Trophoblast cell (in vitro differentiated cells and primary cell): ENCODE data around the gene VPS8.
"Not testable (repeated sequence)": the region's sequence is repeated elsewhere in the genome, so short reads cannot be mapped to it uniquely, and the experiment has no call there.

Experiments used
- DNase-seq, 2 donors: peaks; one replicate each; pipeline ENCODE4 v3.0.0-alpha.2; 2016
- H2AFZ ChIP-seq: 2 replicates; pipeline ENCODE4 v1.6.1; 2013; ENCODE audit warnings: low read length, moderate library complexity, mild to moderate bottlenecking; ENCODE audit not compliant: insufficient read depth, poor library complexity
- H2AK5ac ChIP-seq: 2 replicates; pipeline ENCODE4 v1.6.1; 2013; ENCODE audit warnings: mild to moderate bottlenecking, low read length
- H2BK120ac ChIP-seq: 2 replicates; pipeline ENCODE4 v1.6.1; 2013; ENCODE audit warnings: low read length, mild to moderate bottlenecking, moderate library complexity; ENCODE audit not compliant: insufficient read depth, poor library complexity
- H2BK12ac ChIP-seq: 2 replicates; pipeline ENCODE4 v1.6.1; 2013; ENCODE audit warnings: mild to moderate bottlenecking, low read length, moderate library complexity
- H2BK5ac ChIP-seq: 2 replicates; pipeline ENCODE4 v1.6.1; 2013; ENCODE audit warnings: low read length, low read depth, moderate library complexity, mild to moderate bottlenecking; ENCODE audit not compliant: poor library complexity
- H3K14ac ChIP-seq: 2 replicates; pipeline ENCODE4 v1.6.1; 2013; ENCODE audit warnings: mild to moderate bottlenecking, low read length
- H3K18ac ChIP-seq: 2 replicates; pipeline ENCODE4 v1.6.1; 2013; ENCODE audit warnings: mild to moderate bottlenecking, low read length
- H3K23ac ChIP-seq: 2 replicates; pipeline ENCODE4 v1.6.1; 2013; ENCODE audit warnings: low read length
- H3K27ac ChIP-seq: 2 replicates; pipeline ENCODE4 v1.5.1; 2013; ENCODE audit warnings: low read depth, mild to moderate bottlenecking, inconsistent platforms, low read length, moderate library complexity
- H3K27me3 ChIP-seq: 2 replicates; pipeline ENCODE4 v1.6.1; 2013; ENCODE audit warnings: inconsistent platforms, mild to moderate bottlenecking, low read length, moderate library complexity; ENCODE audit not compliant: insufficient read depth
- H3K36me3 ChIP-seq, 2 experiments: 1 replicate in 1 of 2; 2 replicates in 1 of 2; pipeline ENCODE4 v1.6.1; 2013; ENCODE audit warnings: low read length in 2 of 2, mild to moderate bottlenecking in 2 of 2, moderate library complexity in 1 of 2; ENCODE audit not compliant: insufficient read depth in 2 of 2, control insufficient read depth in 1 of 2
- H3K4ac ChIP-seq: 2 replicates; pipeline ENCODE4 v1.6.1; 2013; ENCODE audit warnings: low read depth, mild to moderate bottlenecking, low read length, moderate library complexity
- H3K4me1 ChIP-seq, 2 experiments: 1 replicate in 1 of 2; 2 replicates in 1 of 2; pipeline ENCODE4 v1.6.1; 2013; ENCODE audit warnings: low read length in 2 of 2, mild to moderate bottlenecking in 2 of 2, moderate library complexity in 1 of 2; ENCODE audit not compliant: insufficient read depth in 2 of 2, control insufficient read depth in 1 of 2
- H3K4me2 ChIP-seq: 2 replicates; pipeline ENCODE4 v1.6.1; 2013; ENCODE audit warnings: inconsistent platforms, mild to moderate bottlenecking, low read length, moderate library complexity
- H3K4me3 ChIP-seq: 2 replicates; pipeline ENCODE4 v1.5.1; 2013; ENCODE audit warnings: mild to moderate bottlenecking, low read depth, low read length, inconsistent platforms
- H3K79me1 ChIP-seq: one replicate; pipeline ENCODE4 v1.6.1; 2013; ENCODE audit warnings: low read length
- H3K79me2 ChIP-seq: 2 replicates; pipeline ENCODE4 v1.6.1; 2013; ENCODE audit warnings: low read length, mild to moderate bottlenecking; ENCODE audit not compliant: control insufficient read depth, insufficient read depth, poor library complexity
- H3K9ac ChIP-seq: 2 replicates; pipeline ENCODE4 v1.6.1; 2013; ENCODE audit warnings: mild to moderate bottlenecking, low read length
- H3K9me3 ChIP-seq: 2 replicates; pipeline ENCODE4 v1.6.1; 2013; ENCODE audit warnings: low read depth, mild to moderate bottlenecking, control low read depth, inconsistent platforms, low read length; ENCODE audit not compliant: insufficient read depth
- H4K12ac ChIP-seq: 2 replicates; pipeline ENCODE4 v1.6.1; 2013; ENCODE audit warnings: low read depth, mild to moderate bottlenecking, low read length, moderate library complexity
- H4K8ac ChIP-seq: 2 replicates; pipeline ENCODE4 v1.6.1; 2013; ENCODE audit warnings: low read depth, mild to moderate bottlenecking, low read length, moderate library complexity
- H4K91ac ChIP-seq: one replicate; pipeline ENCODE4 v1.6.1; 2013; ENCODE audit warnings: low read depth, mild to moderate bottlenecking, low read length, moderate library complexity
- WGBS: extraction: QIAGEN DNeasy Blood & Tissue Kit; methylation state at CpG from one replicate; pipeline ENCODE4 v1.1.7; 2013; ENCODE audit warnings: missing lambda C conversion rate; ENCODE audit not compliant: insufficient read length, insufficient coverage; ENCODE audit errors: extremely low coverage; 5-methylcytosine and 5-hydroxymethylcytosine counted together

The VPS8 gene

DNA sequence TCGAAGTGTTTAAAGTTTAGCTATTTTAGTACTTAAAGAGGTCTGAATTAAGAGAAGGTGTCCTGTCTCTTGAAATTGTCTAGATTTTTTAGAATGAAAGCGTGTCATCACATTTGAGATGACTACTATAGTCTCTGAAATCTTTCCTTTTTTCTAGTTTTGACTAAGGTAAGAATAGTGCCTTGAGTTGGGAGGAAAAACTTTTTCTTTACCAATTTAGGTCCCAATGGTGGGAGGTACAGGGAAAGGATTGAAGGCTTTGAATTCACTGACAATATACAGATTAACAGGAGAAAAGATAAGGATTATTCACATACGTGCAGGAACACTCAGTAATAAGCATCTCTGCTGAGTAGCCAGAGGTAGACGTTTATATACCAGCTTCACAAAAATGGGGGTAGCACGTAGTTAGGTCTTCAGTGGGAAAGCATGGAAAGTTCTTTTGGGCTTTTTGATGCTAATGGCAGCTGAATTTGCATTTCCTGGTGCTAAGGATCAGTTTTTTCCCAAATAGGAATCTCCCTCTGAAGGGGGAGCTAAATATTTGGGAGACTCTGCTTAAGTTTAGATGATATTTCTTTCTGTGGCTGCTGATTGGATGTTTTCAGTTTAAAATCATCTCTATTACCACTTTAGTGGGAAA lies 88.1 kb downstream of the VPS8 start:
- H2BK5ac ChIP-seq, result no peak overlapping the region
- H4K8ac ChIP-seq, result no peak overlapping the region
- no peak overlapping the region for H3K27ac ChIP-seq
- no peaks in the 10 kb centered on the region for H3K79me1 ChIP-seq
- H3K4ac ChIP-seq, result no peak overlapping the region
- DNase-seq, result no peak
- no peaks in the 10 kb centered on the region for H3K4me1 ChIP-seq
- no peak overlapping the region for H3K4me3 ChIP-seq
- H2BK120ac ChIP-seq, result no peak overlapping the region
- no peak overlapping the region for H3K18ac ChIP-seq
- H3K4me2 ChIP-seq, result no peak overlapping the region
- peaks cover 2 to 6% of the 10 kb centered on the region in 2 experiments for H3K36me3 ChIP-seq
- no peaks in the 10 kb centered on the region for H3K79me2 ChIP-seq
- no peak overlapping the region for H3K14ac ChIP-seq
- H4K12ac ChIP-seq, result no peak overlapping the region
- H3K9ac ChIP-seq, result no peak overlapping the region
- no peak overlapping the region for H2AFZ ChIP-seq
- no peak overlapping the region for H2AK5ac ChIP-seq
- H3K23ac ChIP-seq, result no peak overlapping the region
- H2BK12ac ChIP-seq, result no peak overlapping the region
- H3K9me3 ChIP-seq, result no peaks in the 10 kb centered on the region
- H3K27me3 ChIP-seq, result no peaks in the 10 kb centered on the region
- no peak overlapping the region for H4K91ac ChIP-seq
- WGBS, result no CpG with 5 or more reads among the region's 5 CpGs

GRCh38 chr3:184907031-184907430 lies 95.1 kb downstream of the VPS8 start:
- not testable (repeated sequence) for H3K9ac ChIP-seq, H2BK5ac ChIP-seq, H2AK5ac ChIP-seq, H2BK12ac ChIP-seq, H3K14ac ChIP-seq, H2BK120ac ChIP-seq, H3K36me3 ChIP-seq, H3K27ac ChIP-seq, H3K9me3 ChIP-seq, H3K18ac ChIP-seq, H3K23ac ChIP-seq, H4K8ac ChIP-seq, H3K79me1 ChIP-seq, H4K91ac ChIP-seq, H2AFZ ChIP-seq, H3K4me3 ChIP-seq, DNase-seq, H3K4ac ChIP-seq, H4K12ac ChIP-seq, H3K27me3 ChIP-seq, H3K79me2 ChIP-seq, H3K4me2 ChIP-seq
- peaks cover 7 to 11% of the 10 kb centered on the region in 2 experiments for H3K4me1 ChIP-seq
- WGBS, result no CpG with 5 or more reads among the region's 4 CpGs

DNA sequence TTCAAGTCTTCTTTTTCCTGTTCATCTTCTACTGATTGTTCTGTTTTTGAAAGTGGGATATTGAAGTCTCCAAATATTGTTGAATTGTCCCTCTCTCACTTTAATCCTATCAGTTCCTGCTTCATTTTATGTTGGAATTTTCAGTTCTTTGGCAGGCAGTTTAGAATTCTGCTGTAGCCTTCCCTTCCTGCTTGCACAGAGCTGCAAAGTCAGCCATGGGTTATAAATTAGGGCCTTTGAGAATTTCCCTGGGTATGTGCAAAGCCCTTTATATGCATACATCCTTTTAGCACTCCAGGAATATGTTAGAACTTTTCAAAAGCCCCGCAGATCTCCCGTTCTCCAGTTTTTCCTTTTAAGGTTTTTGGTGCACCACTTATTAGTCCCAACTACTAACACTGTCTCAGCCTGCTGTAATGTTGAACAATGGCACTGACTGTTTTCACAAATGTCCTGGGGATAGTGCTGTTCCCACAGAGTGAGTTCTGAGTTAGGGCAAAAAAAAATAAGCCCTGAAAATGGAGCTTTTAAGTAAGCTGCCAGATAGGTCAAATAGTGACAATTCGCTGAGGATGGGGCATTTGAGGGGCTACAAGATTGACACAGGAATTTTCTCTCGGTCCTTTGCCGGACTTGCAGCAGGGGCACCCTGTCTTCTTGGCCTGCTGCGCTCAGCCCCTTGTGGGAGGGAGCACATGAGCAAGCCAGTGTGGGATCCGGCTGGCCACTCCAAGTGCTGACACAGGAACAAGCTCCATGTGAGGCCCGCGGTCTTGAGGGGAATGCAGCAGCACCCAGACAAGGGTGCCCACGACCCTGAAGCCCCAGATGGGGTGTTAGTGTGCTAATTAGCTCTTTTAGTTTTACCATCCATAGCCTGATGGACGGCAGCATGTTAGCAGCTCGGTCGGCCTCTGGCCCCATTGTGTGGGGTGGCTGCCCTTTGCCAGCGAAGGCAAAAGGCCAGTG lies 96.0 kb downstream of the VPS8 start:
- H2BK5ac ChIP-seq, result no peak overlapping the region
- H3K4ac ChIP-seq, result no peak overlapping the region
- DNase-seq, result no peak
- H4K12ac ChIP-seq, result no peak overlapping the region
- no peak overlapping the region for H3K4me3 ChIP-seq
- peaks cover 2 to 6% of the 10 kb centered on the region in 2 experiments for H3K36me3 ChIP-seq
- no peak overlapping the region for H2AK5ac ChIP-seq
- no peak overlapping the region for H3K23ac ChIP-seq
- no peaks in the 10 kb centered on the region for H3K27me3 ChIP-seq
- H3K14ac ChIP-seq, result no peak overlapping the region
- no peaks in the 10 kb centered on the region for H3K79me1 ChIP-seq
- peak overlapping the region; percentile 2 for H4K8ac ChIP-seq
- H2BK120ac ChIP-seq, result no peak overlapping the region
- H3K79me2 ChIP-seq, result no peaks in the 10 kb centered on the region
- H3K9me3 ChIP-seq, result no peaks in the 10 kb centered on the region
- H3K4me1 ChIP-seq, result peaks cover 7 to 11% of the 10 kb centered on the region in 2 experiments
- no peak overlapping the region for H3K4me2 ChIP-seq
- no peak overlapping the region for H2BK12ac ChIP-seq
- no peak overlapping the region for H2AFZ ChIP-seq
- no peak overlapping the region for H3K27ac ChIP-seq
- H4K91ac ChIP-seq, result no peak overlapping the region
- no CpG with 5 or more reads among the region's 14 CpGs for WGBS
- H3K18ac ChIP-seq, result no peak overlapping the region
- H3K9ac ChIP-seq, result no peak overlapping the region

GRCh38 chr3:184908859-184909258 lies 96.9 kb downstream of the VPS8 start:
- Histone ChIP-seq H2AK5ac (no peak overlapping the region), H2BK120ac (no peak overlapping the region), H4K91ac (no peak overlapping the region), H3K27me3 (no peaks in the 10 kb centered on the region), H2BK12ac (no peak overlapping the region), H2AFZ (no peak overlapping the region), H3K9ac (no peak overlapping the region), H3K4me2 (no peak overlapping the region), H3K9me3 (no peaks in the 10 kb centered on the region), H3K79me2 (no peaks in the 10 kb centered on the region), H3K4me1 (peaks cover 7 to 11% of the 10 kb centered on the region in 2 experiments), H3K36me3 (peaks cover 2 to 3% of the 10 kb centered on the region in 2 experiments), H3K14ac (no peak overlapping the region), H4K12ac (no peak overlapping the region), H3K27ac (no peak overlapping the region), H3K4me3 (no peak overlapping the region), H3K23ac (no peak overlapping the region), H2BK5ac (no peak overlapping the region), H3K79me1 (no peaks in the 10 kb centered on the region), H3K4ac (no peak overlapping the region), H4K8ac (no peak overlapping the region), H3K18ac (no peak overlapping the region)
- DNase-seq, result peak in 1 of 2 donors; percentile 2
- WGBS, result no CpG with 5 or more reads among the region's 4 CpGs
